Measurements from ENCODE around the gene IFFO2.

Gene IFFO2

DNA sequence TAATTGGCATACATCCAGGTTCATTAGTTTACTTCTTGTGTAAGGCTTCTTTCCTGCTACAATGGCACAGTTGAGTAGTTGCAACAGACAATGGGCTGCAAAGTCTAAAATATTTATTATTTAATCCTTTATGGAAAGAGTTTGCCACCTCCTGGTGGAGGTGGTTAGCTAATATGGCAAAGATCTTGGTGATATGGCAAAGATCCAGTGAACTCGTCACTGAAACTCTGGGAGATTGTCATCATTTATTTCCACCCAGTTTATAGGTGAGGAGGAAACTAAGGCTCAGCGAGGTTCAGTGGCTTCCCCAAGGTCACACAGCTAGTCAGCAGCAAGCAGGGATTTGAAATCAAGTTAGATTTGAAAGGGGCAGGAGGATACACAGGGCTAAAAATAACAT lies 16.1 kb upstream of the IFFO2 start:
- DNase-seq (ENCODE audit: low read depth, low spot score) = peak; percentile 38

DNA sequence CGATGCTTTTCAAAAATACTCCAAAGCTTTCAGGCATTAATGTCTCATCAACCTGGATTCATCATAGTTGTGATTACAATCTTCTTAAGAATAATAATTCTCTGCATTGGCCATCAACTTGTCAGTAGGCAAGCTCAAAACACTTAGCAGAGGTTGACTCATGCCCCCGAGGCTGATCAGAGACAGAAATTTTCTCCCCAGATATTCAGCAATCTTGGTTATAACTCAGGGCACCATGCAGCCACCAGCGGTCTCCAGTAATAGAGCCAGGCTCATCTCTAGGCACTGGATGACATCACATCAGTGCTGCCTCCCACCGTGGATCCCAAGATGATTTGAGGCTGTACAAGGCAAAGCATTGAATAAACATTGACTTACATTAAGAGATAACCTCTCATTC lies 14.3 kb upstream of the IFFO2 start:
- DNase-seq (ENCODE audit: low read depth, low spot score) = no peak

DNA sequence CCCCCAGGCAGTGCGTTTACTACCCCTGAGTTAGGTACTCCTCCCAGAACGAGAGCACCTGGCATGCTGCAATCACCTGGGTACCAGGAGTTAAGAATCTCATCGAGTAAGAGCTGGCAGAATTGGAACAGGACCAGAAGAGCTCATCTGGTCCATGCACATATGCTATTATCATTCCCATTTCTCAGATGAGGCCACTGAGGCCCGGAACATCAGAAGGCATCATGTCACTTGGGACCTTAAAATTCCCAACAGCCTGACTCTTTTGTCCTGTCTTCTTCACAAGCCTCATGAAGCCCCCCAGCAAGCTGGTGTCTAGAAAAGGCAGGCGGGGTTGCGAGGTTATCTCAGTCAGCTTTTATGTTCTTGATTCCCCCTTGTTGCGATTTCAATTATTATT lies 13.9 kb upstream of the IFFO2 start:
- DNase-seq (ENCODE audit: low read depth, low spot score) = no peak

DNA sequence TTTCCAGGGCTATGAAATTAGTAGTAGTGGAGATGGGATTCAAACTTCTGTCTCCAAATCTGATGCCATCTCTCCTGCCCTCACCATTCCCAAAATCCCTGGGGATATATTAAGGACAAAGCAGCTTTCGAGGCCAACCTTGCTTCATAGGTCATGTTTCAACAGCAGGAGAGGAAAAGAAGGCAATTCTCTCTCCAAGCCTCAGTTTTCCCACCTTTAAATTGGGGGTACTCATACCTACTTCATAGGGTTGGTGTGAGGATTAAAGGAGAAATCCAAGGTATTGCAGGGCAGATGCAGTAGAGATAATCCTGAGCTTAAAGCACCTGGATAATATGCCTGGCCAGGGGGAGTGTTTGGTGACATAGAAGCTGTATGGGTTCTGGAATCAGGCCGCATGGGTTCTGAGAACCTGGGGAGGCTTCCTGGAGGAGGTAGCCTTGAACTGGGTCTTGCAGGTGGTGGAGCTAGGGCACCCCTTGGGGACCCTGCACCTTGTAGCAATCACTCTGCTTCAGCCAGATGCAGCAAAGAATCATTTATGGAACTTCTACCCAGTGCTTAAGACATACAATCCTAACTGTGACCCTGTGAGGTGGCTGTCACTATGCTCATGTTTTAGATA lies 10.7 kb upstream of the IFFO2 start:
- DNase-seq (ENCODE audit: low read depth, low spot score) = no peak

DNA sequence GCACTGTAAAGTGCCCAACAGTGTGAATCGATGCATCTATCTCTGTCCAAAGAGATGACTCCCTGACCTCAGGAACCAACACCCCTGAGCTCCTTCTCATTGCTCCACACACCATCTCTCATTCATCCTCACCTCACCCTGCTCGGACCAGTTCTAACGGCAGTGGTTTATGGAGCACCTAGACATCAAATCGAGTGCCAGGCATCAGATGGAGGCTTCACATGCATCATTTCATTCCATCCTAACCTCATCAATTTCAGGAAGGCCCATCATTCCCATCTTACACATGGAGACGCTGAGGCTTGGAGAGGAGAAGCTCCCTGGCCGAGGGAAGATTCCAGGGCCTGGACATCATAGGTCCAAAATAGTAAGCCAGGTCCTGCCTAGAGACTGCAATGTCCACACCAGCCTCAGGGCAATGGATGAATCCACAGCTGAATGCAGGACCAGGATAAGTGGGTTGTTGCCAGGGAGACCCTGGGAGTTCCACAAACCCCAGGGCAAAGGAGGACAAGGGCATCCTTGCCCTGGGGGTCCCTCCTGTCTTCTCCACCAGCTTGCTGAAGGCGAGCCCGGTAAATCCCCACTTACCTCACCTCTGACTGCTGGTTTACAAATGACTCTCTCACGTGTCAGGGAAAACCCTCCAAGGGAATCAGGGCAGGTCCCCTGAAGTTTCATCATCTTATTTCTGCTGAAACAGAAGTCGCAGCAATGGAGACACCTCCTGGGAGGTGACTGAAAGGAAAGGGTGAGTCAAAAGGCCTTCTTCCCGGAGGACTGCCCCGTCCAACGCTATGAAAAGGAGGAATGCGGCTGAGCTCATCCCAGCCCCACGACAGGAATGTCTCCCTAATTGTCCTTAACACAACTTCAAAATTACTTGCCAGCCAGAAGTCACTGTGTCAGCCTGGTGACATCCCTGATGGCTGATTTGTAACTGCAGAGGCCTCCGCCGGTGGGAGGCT lies 9.0 kb upstream of the IFFO2 start:
- peak; percentile 77 for DNase-seq (ENCODE audit: low read depth, low spot score)

DNA sequence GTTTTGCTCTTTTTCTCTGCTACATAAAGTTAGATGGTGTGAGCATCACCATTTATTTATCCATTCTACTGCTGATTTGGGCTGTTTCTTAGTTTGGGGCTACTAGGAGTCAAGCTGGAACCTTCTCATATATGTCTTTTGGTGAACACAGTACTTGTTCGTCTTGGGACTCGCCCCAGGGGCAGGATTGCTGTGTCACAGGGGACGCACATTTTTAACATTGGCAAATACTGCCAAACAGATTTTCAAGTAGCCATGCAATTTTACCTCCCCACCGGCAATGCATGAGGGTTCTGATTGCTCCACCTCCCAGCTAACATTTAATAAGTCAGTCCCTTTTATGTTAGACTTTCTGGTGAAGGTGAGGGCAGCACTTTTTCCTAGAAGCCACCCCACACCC lies 7.5 kb upstream of the IFFO2 start:
- DNase-seq (ENCODE audit: low read depth, low spot score) = no peak

DNA sequence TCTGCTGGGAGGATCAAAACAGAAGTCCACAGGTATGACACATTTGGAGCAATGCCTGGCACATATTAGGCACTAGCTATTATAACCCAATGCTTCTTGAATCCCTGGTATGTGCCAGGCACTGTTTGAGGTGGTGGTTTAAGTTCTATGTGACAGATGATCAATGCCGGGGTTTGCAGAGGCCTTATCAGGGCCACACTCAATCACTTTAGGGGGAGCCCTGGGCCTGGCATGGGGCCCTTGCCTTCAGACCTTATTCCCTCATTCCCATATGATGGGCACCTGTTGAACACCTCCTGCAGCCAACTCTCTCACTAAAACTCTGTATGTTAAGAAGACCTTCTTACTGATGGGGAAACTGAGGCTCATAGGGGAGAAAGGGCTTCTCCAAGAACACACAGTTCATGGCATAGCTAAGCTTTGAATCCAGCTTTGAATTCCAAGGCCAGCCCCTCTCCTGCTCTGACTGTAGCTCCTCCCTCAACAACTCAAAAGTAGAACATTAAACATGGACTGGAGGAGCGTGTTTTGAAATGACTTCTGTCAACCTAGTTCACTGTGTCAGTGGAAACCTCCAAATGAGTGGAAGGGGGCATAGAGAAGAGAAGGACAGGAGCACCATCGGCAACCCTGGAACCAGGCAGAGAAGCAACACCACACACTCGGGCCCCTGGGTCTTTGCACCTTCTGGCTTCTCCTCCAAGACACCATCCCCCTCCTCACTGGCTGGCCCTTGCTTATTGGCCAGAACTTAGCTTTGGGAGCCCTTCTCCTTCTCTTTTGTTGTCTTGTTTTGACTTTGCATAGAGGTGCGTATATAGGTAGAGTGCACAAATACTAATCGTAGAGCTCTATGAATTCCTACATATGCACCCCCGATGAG lies 6.6 kb upstream of the IFFO2 start:
- DNase-seq (ENCODE audit: low read depth, low spot score) = no peak

DNA sequence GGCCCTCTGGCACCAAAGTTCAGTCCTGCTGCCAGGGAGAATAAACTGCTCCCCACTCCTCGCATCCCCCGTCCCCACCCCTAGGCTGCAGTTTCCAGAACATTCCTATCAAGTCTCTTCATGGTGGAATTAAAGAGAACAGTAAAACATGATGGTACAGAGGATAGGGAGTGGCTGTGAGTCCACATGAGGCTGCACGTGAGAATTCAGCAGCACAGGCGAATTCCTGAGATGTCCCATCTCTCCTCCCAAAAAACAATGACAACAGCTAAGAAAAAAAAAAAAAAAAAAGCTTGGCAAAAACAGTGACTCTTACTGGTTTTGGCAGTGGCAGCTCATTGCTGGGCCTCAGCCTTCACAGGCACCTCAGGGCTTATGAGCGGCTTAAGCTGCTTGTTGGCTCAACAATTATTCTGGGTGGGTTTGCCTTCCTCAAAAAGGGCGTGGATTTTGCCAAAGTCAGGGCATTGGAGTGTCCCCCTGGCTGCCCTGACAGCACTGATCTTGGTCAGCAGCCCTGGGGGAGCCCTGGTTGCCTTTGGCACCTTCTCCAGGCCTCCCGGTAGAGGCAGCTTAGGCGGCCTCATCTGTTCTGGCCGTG lies 5.7 kb upstream of the IFFO2 start:
- peak; percentile 60 for DNase-seq (ENCODE audit: low read depth, low spot score)

DNA sequence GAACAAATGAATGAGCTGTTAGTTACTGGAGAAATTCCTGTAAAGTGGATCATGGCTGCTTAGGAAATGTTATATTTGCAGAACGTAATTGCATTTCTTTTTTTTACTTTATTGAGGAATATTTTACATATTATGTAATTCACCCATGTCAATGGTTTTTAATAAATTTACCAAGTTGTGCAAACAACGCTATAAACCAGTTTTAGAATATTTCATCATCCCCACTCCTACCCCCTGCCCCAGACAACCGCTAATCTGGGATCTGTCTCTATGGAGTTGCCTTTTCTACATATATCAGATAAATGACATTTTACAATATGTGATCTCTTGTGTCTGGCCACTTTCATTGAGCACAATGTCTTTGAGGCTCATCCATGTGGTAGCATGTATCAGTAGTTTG lies 4.3 kb upstream of the IFFO2 start:
- no peak for DNase-seq (ENCODE audit: low read depth, low spot score)

DNA sequence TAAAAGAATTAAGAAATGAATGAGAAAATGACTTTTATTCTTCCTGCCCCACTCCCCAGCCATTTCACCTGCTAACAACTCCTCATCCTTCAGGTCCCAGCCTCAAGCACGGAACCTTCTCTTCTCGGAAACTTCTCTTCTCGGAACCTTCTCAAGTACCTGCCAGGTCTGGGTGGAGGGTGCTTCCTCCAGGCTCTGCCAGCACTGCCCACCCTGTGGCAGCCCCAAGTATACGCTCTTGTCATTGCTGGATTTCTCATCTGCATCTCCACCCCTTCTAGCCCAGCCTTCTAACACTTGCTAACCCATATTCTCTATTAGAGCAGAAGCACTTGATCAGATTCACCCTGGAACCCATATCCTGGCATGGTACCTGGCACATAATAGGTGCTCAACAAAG lies 3.9 kb upstream of the IFFO2 start:
- no peak for DNase-seq (ENCODE audit: low read depth, low spot score)

DNA sequence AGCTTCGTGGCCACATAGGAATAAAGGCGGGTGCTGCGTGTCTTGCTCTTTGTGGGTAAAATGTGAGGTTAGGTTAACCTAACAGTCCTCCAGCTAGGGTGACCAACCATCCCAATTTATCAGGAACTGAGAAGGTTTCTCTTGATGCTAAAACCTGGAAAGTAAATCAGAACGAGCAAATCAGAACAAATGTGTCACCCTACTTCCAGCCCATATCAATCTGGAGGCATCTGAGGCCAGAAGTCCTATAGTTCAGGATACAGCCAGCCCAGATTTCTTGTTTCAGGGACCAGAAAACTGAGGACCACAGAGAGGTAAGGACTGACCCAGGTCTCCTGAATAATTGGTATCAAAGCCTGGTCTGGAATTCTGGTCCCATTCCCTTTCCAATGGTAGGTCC lies 3.1 kb upstream of the IFFO2 start:
- DNase-seq (ENCODE audit: low read depth, low spot score) = no peak

DNA sequence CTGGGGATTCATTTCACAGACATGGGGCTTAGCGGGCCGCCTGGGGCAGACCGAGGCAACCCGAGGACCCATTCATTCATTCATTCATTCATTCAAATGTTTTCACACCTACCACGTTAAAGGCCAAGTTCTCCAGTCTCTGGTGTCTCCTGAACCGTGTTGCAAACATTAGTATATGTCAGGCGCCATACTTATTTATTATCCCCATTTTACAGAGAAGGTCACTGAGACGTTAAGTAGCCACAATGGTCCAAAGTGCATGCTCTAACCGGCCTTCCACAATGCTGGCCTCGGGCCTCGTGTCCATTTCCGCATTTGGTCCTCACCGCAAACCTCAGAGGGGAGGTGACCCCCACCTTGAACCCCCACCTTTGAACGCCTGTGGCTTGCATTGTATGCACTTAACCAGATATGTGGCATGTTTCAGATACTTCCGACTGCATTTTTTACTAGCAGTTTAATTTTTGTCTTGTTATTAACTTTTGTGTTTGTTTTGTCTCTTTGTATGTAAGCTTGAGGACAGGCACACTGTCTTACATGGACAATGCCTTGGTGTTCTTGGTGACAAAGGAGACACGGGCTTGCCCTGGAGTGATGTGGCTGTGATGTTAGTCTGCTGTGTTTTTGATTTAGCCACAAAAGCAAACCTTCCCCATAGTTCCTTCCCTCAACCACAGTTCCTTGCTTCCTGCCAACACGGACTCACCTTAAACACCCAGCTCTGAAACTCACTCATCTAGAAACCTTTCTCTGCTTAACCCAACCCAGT lies 1.2 kb upstream of the IFFO2 start:
- peak; percentile 70 for DNase-seq (ENCODE audit: low read depth, low spot score)

DNA sequence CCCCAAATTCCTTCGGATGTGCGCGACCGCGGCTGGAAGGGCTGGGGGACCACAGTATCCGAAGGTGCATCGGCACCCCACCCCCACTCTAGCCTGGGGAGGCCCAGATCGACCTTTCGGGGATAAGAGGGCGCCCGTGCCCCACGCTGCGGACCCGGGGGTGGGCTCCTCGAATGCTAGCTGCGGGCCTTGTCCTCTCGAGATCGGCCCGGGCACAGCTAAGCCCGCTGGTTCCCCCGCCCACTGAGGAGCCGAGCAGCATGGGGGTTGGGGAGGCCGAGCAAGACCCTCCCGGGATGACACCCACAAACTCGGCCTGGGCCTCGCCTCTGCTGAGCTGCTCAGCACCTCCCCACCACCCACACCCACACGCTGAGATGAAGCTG lies 653 bp upstream of the IFFO2 start:
- no peak for DNase-seq (ENCODE audit: low read depth, low spot score)

DNA sequence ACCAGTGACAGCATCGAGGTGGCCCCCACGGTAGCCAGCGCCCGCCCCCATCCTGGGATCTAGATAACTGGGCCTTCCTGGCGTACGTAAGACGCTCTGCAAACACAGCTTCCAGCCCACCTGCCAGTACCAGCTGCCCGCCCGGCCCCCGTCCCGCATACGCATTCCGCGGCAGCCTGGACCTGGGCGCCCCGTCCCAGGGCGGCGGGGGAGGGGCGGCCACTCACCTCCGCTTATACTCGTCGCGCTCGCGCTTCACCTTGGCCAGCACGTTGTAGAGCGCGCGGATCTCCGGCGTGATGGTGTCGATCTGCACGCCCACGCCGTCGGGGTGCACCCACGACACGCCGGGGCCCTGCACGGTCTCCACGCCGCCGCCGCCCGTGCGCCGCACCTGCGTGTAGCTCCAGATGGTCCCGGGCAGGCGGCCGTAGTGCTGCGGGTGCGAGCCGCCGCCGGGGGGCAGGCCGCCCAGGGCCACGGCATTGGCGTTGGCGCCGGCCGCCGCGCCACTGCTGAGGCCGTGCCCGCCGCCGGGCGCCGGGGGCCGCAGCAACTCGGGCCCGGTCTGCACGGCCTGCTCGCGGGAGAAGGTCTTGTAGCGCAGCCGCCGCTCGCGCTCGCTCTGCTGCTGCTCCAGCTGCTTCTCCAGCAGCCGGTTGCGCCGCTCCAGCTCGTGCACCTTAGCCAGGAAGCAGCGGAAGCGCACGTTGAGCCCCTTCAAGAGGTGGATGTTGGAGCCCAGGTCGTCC lies 859 bp downstream of the IFFO2 start:
- DNase-seq (ENCODE audit: low read depth, low spot score) = peak; percentile 65

DNA sequence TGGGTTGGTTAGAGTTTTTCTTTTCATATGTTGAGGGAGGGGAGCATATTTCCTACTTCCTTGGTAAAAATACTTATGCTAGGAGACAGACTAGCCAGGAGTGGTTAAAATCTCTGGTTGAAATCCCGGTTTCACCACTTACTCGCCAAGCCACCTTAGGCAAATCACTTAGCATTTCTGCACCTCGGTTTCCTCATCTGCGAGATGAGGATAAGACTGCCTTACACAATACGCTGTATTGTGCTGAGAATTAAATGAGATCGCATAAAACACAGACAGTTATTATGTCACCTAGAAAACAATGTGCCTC lies 1.4 kb downstream of the IFFO2 start:
- DNase-seq (ENCODE audit: low read depth, low spot score) = no peak

DNA sequence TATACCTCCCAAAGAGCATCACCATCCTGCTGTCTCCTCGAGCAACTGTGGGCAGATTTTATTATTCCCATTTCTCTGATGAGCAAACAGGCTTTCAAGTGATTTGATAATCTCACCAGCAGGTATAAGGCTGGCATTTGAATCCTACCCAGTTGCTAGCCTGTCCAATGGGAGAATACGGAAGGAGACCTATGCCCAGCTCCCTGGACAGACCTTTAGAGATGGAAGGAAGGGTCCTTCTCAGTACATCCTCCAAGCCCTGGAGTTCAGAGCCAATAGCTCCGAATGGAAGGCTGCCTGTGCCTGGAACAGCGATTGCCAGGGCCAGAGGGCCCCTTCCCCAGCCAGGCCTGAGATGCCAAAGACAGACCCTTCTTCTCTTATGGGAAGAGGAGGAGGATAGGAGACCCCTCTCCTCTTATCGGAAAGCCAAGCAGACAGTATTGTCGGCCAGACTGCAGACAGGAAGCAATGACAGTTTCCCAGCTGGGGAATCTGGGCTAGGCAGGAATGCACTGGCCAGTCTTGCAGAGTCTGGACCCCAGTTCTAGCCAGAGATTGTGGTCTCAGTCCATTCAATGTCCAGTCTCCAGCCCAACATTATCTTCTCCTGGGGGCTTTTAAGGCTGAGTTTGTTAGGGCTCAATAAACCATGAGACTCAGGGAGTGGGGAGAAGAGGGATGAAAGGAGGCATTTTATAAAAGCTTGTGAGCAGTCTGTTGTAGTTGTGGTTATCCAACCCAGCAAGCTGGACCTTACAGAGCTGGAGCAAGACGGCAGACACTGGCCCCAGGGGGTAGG lies 2.0 kb downstream of the IFFO2 start:
- DNase-seq (ENCODE audit: low read depth, low spot score) = peak; percentile 53

DNA sequence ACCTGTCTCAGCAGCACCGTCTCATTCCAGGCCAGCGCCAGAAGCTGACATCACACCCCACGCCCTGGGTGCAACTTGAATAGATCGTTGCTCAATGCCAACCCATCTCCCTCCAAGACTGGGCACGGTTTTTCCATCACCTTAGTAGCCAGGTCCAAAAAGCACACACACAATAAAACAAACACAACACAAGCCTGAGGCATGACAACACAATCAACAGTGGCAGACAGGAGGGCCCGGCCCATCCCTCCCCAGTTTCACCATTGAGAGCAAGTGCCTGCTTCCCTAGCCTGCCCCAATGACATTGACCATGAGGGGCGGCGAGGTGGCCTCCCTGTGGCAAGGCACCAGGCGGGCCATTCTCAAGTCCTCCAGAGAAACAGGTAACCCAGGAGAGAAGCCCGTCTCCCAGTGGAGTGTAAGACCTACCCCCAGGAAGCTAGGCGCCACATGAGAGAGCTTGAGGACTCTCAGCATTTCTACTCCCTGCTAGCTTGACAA lies 2.7 kb downstream of the IFFO2 start:
- DNase-seq (ENCODE audit: low read depth, low spot score) = peak; percentile 23

DNA sequence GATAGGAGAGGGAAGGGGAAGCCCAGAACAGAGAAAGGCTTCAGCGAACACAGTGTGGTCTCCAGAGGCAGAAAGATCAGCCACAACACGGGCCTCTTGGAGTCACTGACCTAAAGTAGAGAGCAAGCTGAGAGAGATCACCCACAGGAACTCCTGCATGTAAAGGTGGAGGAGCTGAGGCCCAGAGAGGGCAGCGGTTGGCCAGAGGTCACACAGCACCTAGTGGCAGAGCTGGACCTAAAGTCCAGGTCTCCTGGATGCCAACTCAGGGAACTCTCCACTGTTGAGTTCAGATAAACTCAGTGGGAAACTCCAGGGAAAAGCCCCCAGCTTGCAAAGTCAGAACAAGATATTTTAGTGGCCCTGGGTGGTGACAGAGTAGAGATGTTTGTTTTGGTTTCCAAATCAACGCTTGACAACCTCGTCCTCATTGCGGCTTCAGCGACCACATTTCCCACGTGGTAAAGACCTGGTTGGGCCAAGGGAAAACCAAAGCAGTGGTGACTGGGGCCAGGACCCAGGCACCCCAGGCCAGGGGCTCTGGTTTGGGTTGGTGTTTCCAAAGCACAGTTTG lies 4.6 kb downstream of the IFFO2 start:
- peak; percentile 65 for DNase-seq (ENCODE audit: low read depth, low spot score)

DNA sequence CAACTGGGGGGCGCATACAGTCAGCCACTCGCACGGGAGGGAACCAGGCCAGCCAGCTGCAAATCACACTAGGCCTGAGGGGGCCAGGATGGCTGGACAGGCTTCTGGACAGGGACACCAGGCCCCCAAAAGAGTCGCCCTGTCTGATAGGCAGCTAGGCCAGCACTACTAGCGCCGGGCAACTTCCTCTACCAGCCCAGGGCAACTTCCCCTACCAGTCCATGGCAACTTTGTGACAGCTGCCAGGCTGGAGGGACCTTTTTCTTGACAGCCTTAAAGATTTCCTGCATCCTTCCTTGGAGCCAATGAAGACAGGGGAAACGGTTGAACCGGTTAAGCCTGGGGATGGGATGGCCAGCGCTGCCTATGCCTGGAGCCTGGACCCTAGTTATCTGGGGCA lies 5.1 kb downstream of the IFFO2 start:
- peak; percentile 6 for DNase-seq (ENCODE audit: low read depth, low spot score)
